Testis (tissue), 3 donors: ENCODE measurements around the gene EIF4G3. TPM values are rescaled to one million over a fixed set of nuclear protein-coding genes. Genes with fewer than 3 reads are reported as not detected.

Experiments used
- DNase-seq: peaks from one replicate; pipeline ENCODE4 v3.0.0-alpha.2; 2019
- H3K27ac ChIP-seq, 2 donors: fragments of 200-600 bp; sonication (generic); one replicate each; pipeline ENCODE4 v1.5.1; 2019
- H3K27me3 ChIP-seq: fragments of 200-600 bp; sonication (generic); one replicate; pipeline ENCODE4 v1.5.1; 2019
- H3K36me3 ChIP-seq: fragments of 200-600 bp; sonication (generic); one replicate; pipeline ENCODE4 v1.5.1; 2017; ENCODE audit warnings: low read depth; ENCODE audit errors: missing control alignments
- H3K4me1 ChIP-seq: fragments of 200-600 bp; sonication (generic); one replicate; pipeline ENCODE4 v1.5.1; 2019
- H3K4me3 ChIP-seq, 2 donors: fragments of 200-600 bp; sonication (generic); one replicate each; pipeline ENCODE4 v1.5.1; 2017 to 2019
- H3K9me3 ChIP-seq: fragments of 200-600 bp; sonication (generic); one replicate; pipeline ENCODE4 v1.5.1; 2017
- CTCF ChIP-seq, 3 experiments: fragments of 450-650 bp in 2 of 3; fragments of 200-600 bp in 1 of 3; sonication (generic) in 1 of 3; IDR thresholded peaks; one replicate each; pipeline ENCODE4 v1.5.1; 2016 to 2019; ENCODE audit warnings: antibody characterized with exemption in 3 of 3, mild to moderate bottlenecking in 2 of 3, moderate library complexity in 1 of 3
- POLR2A ChIP-seq: fragments of 450-650 bp; IDR thresholded peaks from one replicate; pipeline ENCODE4 v1.6.1; 2017; ENCODE audit warnings: antibody characterized with exemption, mild to moderate bottlenecking, moderate library complexity
- WGBS, 2 donors: methylation state at CpG; one replicate each; pipeline ENCODE4 v1.1.5; 2018; 5-methylcytosine and 5-hydroxymethylcytosine counted together
- intact Hi-C: fragments of 100-400 bp; cut with DNase I; formaldehyde crosslinking; loops from one replicate; pipeline ENCODE4 v1.15.1; 2023; ENCODE audit warnings: low total_unique reads
- polyA plus RNA-seq: library from polyadenylated mRNA; stranded (reverse); fragments of 350-450 nt; fragmentation: Illumina TruSeq; extraction: RNeasy Lipid Tissue Mini Kit (QIAGEN cat#74804); gene quantifications from one replicate; pipeline ENCODE4 v1.2.3, GENCODE V29; 2014; ENCODE audit warnings: low read depth, low replicate concordance; ENCODE audit not compliant: insufficient read depth
- total RNA-seq, 2 donors: library from RNA; depleted of rRNA; stranded (reverse); fragments of >200 nt; gene quantifications; one replicate each; pipeline ENCODE4 v1.2.3, GENCODE V29; 2016

The EIF4G3 gene
- total and polyA plus RNA-seq, 3 donors from 2014 or later, result 146 to 198 (median 165) TPM

- no peaks in the 10 kb centered on the region for H3K27me3 ChIP-seq
- no peak overlapping the region for H3K4me3 ChIP-seq
- H3K9me3 ChIP-seq, result no peaks in the 10 kb centered on the region
- intact Hi-C loops, result no loop called here
- no peaks in the 10 kb centered on the region for H3K36me3 ChIP-seq
- no peak overlapping the region for H3K27ac ChIP-seq
- no peaks in the 10 kb centered on the region for H3K4me1 ChIP-seq
- TF ChIP-seq CTCF (IDR thresholded peaks at IDR 0.05), result no peak
- no peak for TF ChIP-seq POLR2A
- 83% methylated on average over 2 of the region's 2 CpGs for WGBS, 2 donors
- DNase-seq, result no peak
These were observed 214.0 kb downstream of the EIF4G3 start for GRCh38 chr1:20962576-20963258.

DNA sequence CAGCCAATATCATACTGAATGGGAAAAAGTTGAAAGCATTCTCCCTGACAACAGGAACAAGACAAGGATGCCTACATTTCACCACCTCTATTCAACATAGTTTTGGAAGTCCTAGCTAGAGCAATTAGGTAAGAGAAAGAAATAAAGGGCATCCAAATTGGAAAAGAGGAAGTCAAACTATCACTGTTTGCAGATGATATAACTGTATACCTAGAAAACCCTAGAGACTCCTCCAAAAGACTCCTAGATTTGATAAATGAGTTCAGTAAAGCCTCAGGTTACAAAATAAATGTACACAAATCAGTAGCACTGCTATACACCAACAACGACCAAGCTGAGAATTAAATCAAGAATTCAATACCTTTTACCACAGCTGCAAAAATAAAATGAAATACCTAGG is 218.3 kb downstream of the EIF4G3 start:
- Histone ChIP-seq H3K4me1 (no peaks in the 10 kb centered on the region), H3K9me3 (no peaks in the 10 kb centered on the region), H3K36me3 (no peaks in the 10 kb centered on the region), H3K27me3 (no peaks in the 10 kb centered on the region), H3K27ac (no peak overlapping the region), H3K4me3 (no peak overlapping the region)
- 79 to 95% methylated on average over 1 of the region's 1 CpG for WGBS, 2 donors
- TF ChIP-seq POLR2A (no peak), CTCF (IDR thresholded peaks at IDR 0.05) (no peak)
- intact Hi-C loops, result no loop called here
- DNase-seq, result no peak

- Histone ChIP-seq H3K9me3 (no peaks in the 10 kb centered on the region), H3K27ac (no peak overlapping the region), H3K4me1 (no peaks in the 10 kb centered on the region), H3K36me3 (no peaks in the 10 kb centered on the region), H3K4me3 (no peak overlapping the region), H3K27me3 (no peaks in the 10 kb centered on the region)
- TF ChIP-seq CTCF (IDR thresholded peaks at IDR 0.05), result no peak
- TF ChIP-seq POLR2A, result no peak
- intact Hi-C loops, result no loop called here
- 95% methylated on average over 1 of the region's 1 CpG for WGBS, 2 donors
- no peak for DNase-seq
These were observed 220.4 kb downstream of the EIF4G3 start for GRCh38 chr1:20956272-20956671.

GRCh38 chr1:20950679-20951078 is 226.0 kb downstream of the EIF4G3 start:
- intact Hi-C loops, result no loop called here
- WGBS, 2 donors, result 91 to 93% methylated on average over 3 of the region's 3 CpGs
- no peaks in the 10 kb centered on the region for H3K9me3 ChIP-seq

More at GRCh38 chr1:20950679-20951078, 226.0 kb downstream of the EIF4G3 start:
- no peaks in the 10 kb centered on the region for H3K4me1 ChIP-seq
- TF ChIP-seq POLR2A (no peak), CTCF (IDR thresholded peaks at IDR 0.05) (no peak)
- no peak overlapping the region for H3K4me3 ChIP-seq
- no peaks in the 10 kb centered on the region for H3K27me3 ChIP-seq
- no peak overlapping the region for H3K27ac ChIP-seq
- no peaks in the 10 kb centered on the region for H3K36me3 ChIP-seq
- no peak for DNase-seq
